HG02973 (cell line): Measurements from ENCODE around the gene SULF2.

Source experiments
- ATAC-seq: cut with Tn5 transposase; IDR thresholded peaks from one replicate; pipeline ENCODE4 v1.9.1; 2021; ENCODE audit warnings: moderate library complexity; ENCODE audit not compliant: unreplicated experiment

The SULF2 gene

DNA sequence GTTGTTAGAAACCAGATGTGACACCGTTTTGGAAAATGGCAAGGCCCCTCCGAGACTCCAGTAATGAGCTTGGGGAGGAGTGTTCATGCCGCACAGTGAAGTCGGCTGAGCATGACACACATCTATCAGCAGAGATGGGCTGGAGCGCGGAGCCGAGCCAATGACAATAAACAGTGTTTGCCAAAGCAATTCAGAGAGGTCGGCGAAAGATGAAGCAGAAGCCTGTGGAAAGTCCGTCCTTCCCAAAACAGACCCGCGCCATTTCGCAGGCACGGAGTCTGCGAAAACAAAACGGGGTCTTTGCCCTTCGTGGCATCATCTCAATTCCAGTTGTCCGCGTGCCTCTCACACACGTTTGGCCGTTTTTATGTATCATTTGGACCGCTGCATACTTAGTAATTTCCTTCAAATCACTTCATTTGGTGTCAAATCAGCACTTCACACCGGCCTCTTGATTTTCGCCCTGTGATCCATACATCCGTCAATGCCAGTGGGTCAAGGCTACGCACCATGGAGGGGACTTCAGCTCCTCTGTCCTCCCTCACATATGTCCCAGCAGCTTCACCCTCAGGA is 71.3 kb downstream of the SULF2 start:
- no peak for ATAC-seq

- no peak for ATAC-seq
Observed at GRCh38 chr20:47713163-47713562, 72.1 kb downstream of the SULF2 start.

GRCh38 chr20:47711046-47711752 is 74.1 kb downstream of the SULF2 start:
- ATAC-seq = no peak

GRCh38 chr20:47710665-47711045 is 74.6 kb downstream of the SULF2 start:
- ATAC-seq = no peak

DNA sequence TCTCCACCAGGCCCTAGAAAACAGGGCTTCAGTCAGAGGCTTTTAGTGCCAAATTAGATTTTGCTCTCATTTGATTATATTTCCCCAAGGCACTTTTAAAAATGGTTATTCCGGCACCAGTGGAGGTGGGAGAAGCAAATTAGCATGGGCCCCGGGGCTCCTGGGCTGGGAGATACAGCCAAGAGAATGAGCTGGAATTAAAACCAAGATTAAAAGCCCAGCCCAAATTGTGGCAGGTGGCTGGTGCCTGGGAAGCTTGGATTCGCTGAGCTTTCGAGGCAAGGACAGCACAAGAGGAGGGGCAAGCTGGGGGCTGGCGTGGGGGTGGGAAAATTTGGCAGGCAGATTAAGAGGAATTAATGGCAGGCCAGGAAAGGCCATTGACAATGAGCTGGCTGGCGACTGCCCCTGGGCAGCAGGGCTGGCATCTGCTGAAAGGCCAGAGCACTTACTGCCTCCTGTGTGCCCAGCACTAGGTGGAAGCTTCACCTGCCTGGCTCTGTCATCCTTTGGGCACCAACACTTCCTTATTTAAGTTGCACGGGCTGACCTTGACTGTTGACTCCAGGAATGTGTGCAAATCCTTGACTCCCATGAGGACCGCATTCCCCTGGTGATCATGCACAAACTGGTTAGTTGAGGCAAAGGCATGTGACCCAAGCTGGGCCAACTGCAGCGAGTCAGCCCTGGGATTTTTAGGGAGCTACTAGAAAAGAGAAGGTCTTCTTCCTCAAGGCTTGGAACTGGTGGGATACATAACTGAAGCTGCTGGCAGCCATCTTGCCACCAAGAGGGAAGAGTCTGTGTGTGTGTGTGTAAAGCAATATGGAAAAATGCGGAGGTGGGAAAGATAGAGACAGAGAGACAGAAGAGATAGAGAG is 76.1 kb downstream of the SULF2 start:
- ATAC-seq = no peak

- no peak for ATAC-seq
Observed at GRCh38 chr20:47708140-47708807, 77.0 kb downstream of the SULF2 start.

DNA sequence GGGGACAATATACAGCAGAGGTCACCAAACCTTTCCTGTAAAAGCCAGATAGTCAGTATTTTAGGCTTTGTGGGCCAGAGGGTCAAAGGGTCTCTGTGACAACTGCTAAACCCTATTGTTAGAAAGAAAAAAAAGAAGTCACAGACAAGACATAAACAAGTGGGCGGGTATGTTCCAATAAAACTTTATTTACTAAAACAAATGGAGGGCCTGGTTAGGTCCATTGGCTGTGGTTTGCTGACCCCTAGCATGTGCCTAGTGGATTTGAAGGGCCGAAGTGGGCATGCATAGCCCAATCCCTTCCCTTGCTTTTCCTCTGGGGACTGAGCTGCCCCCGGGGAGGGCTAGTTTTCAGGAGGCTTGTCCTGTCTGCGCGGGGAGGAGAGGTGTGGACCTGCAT is 78.9 kb downstream of the SULF2 start:
- no peak for ATAC-seq

GRCh38 chr20:47705497-47705856 is 79.8 kb downstream of the SULF2 start:
- ATAC-seq = no peak

- no peak for ATAC-seq
Observed at GRCh38 chr20:47704746-47705496, 80.4 kb downstream of the SULF2 start.

DNA sequence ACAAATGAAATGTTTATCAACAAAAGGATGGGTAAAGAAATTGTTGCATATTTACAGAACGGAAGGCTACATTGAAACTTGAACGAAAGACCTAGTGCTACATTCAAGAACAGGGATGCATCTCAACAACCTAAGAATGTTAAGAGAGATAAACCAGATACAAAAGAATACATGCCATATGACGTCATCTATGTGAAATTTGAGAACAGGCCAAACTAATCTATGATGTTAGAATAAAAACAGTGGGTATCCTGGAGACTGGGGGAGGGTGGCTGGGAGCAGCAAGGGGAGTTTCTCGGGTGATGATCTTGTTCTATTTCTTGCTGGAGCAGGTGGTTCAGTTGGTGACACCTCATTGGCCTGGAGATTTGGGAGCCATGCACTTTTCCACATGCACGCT is 81.5 kb downstream of the SULF2 start:
- ATAC-seq = no peak

- no peak for ATAC-seq
Observed at GRCh38 chr20:47701612-47702011, 83.7 kb downstream of the SULF2 start.

DNA sequence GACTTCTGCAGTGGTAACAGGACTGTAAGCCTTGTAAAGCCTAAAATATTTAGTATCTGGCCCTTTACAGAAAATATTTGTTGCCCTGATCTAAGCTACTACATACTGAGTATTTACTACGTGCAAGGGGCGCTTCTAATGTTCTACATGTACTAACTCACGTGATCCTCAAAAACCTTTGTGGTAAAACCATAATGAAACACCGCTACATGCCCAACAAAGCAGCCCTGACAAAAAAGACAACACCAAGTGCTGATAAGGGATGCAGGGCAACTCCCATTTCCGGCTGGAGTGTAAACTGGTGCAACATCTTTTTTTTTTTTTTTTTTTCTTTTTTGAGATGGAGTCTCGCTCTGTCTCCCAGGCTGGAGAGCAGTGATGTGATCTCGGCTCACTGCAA is 85.0 kb downstream of the SULF2 start:
- ATAC-seq = no peak

DNA sequence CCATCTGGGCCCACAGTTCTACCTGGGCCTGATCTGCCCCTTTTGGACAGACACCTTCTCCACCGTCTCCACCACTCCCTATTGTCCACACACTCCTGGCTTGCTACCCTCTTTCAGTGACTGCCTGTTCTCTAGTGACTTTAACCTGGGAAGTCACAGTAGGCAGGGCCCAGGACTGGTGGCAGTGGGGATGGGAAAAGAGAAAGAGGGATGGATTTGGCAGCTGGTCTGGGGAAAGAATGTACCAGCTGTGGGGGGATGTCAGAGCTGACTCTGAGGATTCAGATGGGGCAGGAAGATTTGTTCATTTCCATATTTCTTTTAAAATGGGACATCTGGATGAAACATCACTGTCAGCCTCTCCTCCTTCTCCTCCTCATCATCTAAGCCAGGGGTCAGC is 85.5 kb downstream of the SULF2 start:
- no peak for ATAC-seq

GRCh38 chr20:47698142-47698541 is 87.1 kb downstream of the SULF2 start:
- no peak for ATAC-seq

- ATAC-seq = no peak
Observed at GRCh38 chr20:47696856-47697255, 88.4 kb downstream of the SULF2 start.

GRCh38 chr20:47694021-47694818 is 91.1 kb downstream of the SULF2 start:
- ATAC-seq = no peak

- ATAC-seq = no peak
Observed at GRCh38 chr20:47691625-47692024, 93.7 kb downstream of the SULF2 start.

GRCh38 chr20:47689731-47690130 is 95.5 kb downstream of the SULF2 start:
- ATAC-seq = no peak

DNA sequence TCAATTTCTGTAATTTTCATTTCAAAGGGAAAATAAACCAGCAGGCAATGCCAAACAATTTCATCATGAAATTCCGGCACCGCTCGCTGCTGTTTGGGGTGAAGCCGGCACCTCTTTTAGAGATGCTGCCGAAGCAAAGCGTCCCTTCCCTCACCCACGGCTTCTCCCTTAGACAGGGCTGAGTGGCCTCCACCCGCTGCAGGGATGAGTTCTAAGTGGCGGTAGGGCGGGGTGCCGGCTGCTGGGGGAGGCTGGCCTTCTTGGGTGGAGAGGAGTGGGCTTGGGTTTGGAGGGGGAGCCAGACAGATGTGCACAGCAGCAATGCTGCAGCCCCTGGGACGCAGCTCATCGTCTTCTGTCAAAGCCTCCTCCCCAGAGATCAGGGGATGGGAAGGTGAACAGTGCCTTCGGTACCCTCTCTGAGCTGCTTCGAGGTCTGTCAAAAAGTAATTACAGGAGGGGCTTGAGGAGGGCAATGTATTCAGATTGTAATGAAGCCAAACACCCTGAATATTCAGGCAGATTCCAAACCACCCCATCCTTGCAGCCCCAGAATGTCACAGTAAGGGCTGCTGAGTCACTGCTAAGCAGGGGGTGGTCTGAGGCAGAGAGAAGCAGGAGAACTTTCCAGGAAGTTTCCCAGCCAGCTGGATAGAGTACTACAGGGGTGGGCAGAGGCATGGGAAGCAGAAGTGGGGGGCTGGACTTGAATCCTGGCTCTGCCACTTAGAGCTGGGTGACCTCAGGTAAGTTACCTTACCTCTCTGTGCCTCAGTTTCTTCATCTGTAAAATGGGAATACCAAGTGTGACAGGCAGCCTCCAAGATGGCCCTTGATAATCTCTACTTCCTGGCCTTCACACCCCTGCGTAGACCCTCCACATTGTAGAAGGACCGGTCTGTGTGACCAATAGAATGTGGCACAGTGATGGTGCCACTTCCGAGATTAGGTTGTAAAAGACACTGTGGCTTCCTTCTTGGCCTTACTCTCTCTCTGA is 96.6 kb downstream of the SULF2 start:
- no peak for ATAC-seq
